Renal cortical epithelial cell (primary cell): ENCODE measurements around the gene SERPINE2. TPM values are rescaled to one million over a fixed set of nuclear protein-coding genes. Genes with fewer than 3 reads are reported as not detected.

Experiments used
- DNase-seq: peaks from one replicate; pipeline ENCODE4 v3.0.0-alpha.2; 2011; ENCODE audit warnings: low read depth
- total RNA-seq: library from RNA; depleted of rRNA; stranded (reverse); fragments of >200 nt; gene quantifications from 2 replicates; pipeline ENCODE4 v1.2.3, GENCODE V29; 2014

SERPINE2 gene
- total RNA-seq, 1 donor from 2014 or later, result 207 TPM

- DNase-seq, result peak; percentile 53
These were observed 95.5 kb downstream of the SERPINE2 start for GRCh38 chr2:223943561-223944008.

GRCh38 chr2:223943135-223943534 lies 96.0 kb downstream of the SERPINE2 start:
- DNase-seq, result no peak

- DNase-seq, result peak; percentile 79
These were observed 97.4 kb downstream of the SERPINE2 start for GRCh38 chr2:223941579-223942277.

GRCh38 chr2:223939438-223939837 lies 99.6 kb downstream of the SERPINE2 start:
- peak; percentile 77 for DNase-seq

- DNase-seq, result no peak
These were observed 101.6 kb downstream of the SERPINE2 start for GRCh38 chr2:223937535-223937934.

- DNase-seq, result peak; percentile 31
These were observed 102.2 kb downstream of the SERPINE2 start for GRCh38 chr2:223936862-223937326.

- DNase-seq, result no peak
These were observed 103.5 kb downstream of the SERPINE2 start for GRCh38 chr2:223935459-223936125.

- DNase-seq, result no peak
These were observed 104.2 kb downstream of the SERPINE2 start for GRCh38 chr2:223934870-223935269.

GRCh38 chr2:223932816-223933800 lies 106.0 kb downstream of the SERPINE2 start:
- DNase-seq, result no peak

- peak; percentile 43 for DNase-seq
These were observed 108.7 kb downstream of the SERPINE2 start for GRCh38 chr2:223930103-223930976.

- no peak for DNase-seq
These were observed 109.4 kb downstream of the SERPINE2 start for GRCh38 chr2:223929571-223930102.

GRCh38 chr2:223928113-223929006 lies 110.7 kb downstream of the SERPINE2 start:
- DNase-seq, result no peak

GRCh38 chr2:223925106-223925505 lies 114.0 kb downstream of the SERPINE2 start:
- DNase-seq, result no peak

Other genes starting within 250 kb of the SERPINE2 start
- 48.0 and 50.9 TPM in 2 replicates for gene AP1S3, start 201.7 kb downstream of the SERPINE2 start, total RNA-seq
- 69.5 and 85.4 TPM in 2 replicates for gene WDFY1, start 94.0 kb downstream of the SERPINE2 start, total RNA-seq
- 48.8 and 48.9 TPM in 2 replicates for gene MRPL44, start 81.8 kb downstream of the SERPINE2 start, total RNA-seq